OCI-LY3 (cell line): ENCODE data around the gene COL4A2.

Experiments
- H2AFZ ChIP-seq: fragments of 200-600, 300-600 bp; shearing (Covaris generic); 2 replicates; pipeline ENCODE4 v1.6.0; 2014; ENCODE audit warnings: antibody characterized with exemption, low read depth, low read length
- H3K27ac ChIP-seq: fragments of 200-600, 300-600 bp; sonication (generic); 2 replicates; pipeline ENCODE4 v1.5.1; 2014; ENCODE audit warnings: mild to moderate bottlenecking, low read length, moderate library complexity, mixed read lengths
- H3K27me3 ChIP-seq: fragments of 200-600, 300-600 bp; sonication (generic); 2 replicates; pipeline ENCODE4 v1.6.1; 2014; ENCODE audit warnings: low read depth, low read length, mixed read lengths
- H3K36me3 ChIP-seq: fragments of 200-600, 300-600 bp; sonication (generic); replicated peaks from 2 replicates; pipeline ENCODE3; 2014; ENCODE audit warnings: low read depth, low read length, mixed read lengths
- H3K4me1 ChIP-seq: fragments of 300-600, 200-600 bp; sonication (generic); 2 replicates; pipeline ENCODE4 v1.6.1; 2014; ENCODE audit warnings: low read length, mixed read lengths
- H3K4me2 ChIP-seq: fragments of 200-600, 300-600 bp; sonication (generic); 2 replicates; pipeline ENCODE4 v1.6.1; 2014; ENCODE audit warnings: low read length, mixed read lengths
- H3K4me3 ChIP-seq: fragments of 300-600, 200-600 bp; sonication (generic); 2 replicates; pipeline ENCODE4 v1.5.1; 2014; ENCODE audit warnings: antibody characterized with exemption, mild to moderate bottlenecking, low read length, moderate library complexity
- H3K79me2 ChIP-seq: fragments of 300-600, 200-600 bp; shearing (Covaris generic); 2 replicates; pipeline ENCODE4 v1.6.1; 2014; ENCODE audit warnings: mild to moderate bottlenecking, low read length, mixed read lengths
- H3K9ac ChIP-seq: fragments of 300-600, 200-600 bp; shearing (Covaris generic); 2 replicates; pipeline ENCODE4 v1.6.0; 2014; ENCODE audit warnings: mild to moderate bottlenecking, low read length, moderate library complexity
- H3K9me3 ChIP-seq: fragments of 200-600, 300-600 bp; shearing (Covaris generic); 2 replicates; pipeline ENCODE4 v1.6.1; 2014; ENCODE audit warnings: low read length, mixed read lengths; ENCODE audit not compliant: insufficient read depth
- H4K20me1 ChIP-seq: fragments of 200-600, 300-600 bp; sonication (generic); 2 replicates; pipeline ENCODE4 v1.6.1; 2016; ENCODE audit warnings: low read length, mixed read lengths; ENCODE audit not compliant: insufficient read depth
- EZH2phosphoT487 ChIP-seq: fragments of 200-600 bp; shearing (Covaris generic); IDR thresholded peaks from 2 replicates; pipeline ENCODE4 v1.6.1; 2018; ENCODE audit warnings: antibody characterized with exemption, mixed run types, low read depth
- TF ChIP-seq, protein P1 (sequence below): fragments of 200-600, 300-600 bp; sonication (generic); IDR thresholded peaks from 2 replicates; pipeline ENCODE4 v1.5.1; 2014; ENCODE audit warnings: antibody characterized with exemption, low read length, low read depth

Gene COL4A2

DNA sequence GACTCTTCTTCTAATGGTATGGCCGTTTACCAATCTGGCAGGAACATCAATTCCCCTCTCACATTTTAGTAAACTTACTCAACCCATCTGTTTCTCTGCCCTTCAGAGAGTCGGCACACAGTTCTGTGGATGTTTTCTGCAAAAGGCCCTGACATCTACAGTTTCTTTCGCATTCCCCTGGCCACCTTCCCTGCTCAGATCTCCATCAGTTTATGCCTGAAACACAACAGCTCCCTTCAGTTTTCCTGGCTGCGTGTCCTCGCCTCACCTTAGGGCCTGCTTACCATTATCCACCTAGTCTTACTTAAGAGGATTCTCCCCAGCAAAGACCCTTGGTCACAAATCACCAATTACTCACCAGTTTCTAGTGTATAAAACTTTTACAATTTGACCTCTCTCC is 25.3 kb upstream of the COL4A2 start:
- no peaks in the 10 kb centered on the region for H4K20me1 ChIP-seq
- H3K4me1 ChIP-seq = peaks cover 31% of the 10 kb centered on the region
- no peak overlapping the region for H3K4me3 ChIP-seq
- H3K27me3 ChIP-seq = no peaks in the 10 kb centered on the region
- H2AFZ ChIP-seq = no peak overlapping the region
- peak overlapping the region; percentile 82 for H3K27ac ChIP-seq
- no peaks in the 10 kb centered on the region for H3K9me3 ChIP-seq
- TF ChIP-seq, protein P1, sequence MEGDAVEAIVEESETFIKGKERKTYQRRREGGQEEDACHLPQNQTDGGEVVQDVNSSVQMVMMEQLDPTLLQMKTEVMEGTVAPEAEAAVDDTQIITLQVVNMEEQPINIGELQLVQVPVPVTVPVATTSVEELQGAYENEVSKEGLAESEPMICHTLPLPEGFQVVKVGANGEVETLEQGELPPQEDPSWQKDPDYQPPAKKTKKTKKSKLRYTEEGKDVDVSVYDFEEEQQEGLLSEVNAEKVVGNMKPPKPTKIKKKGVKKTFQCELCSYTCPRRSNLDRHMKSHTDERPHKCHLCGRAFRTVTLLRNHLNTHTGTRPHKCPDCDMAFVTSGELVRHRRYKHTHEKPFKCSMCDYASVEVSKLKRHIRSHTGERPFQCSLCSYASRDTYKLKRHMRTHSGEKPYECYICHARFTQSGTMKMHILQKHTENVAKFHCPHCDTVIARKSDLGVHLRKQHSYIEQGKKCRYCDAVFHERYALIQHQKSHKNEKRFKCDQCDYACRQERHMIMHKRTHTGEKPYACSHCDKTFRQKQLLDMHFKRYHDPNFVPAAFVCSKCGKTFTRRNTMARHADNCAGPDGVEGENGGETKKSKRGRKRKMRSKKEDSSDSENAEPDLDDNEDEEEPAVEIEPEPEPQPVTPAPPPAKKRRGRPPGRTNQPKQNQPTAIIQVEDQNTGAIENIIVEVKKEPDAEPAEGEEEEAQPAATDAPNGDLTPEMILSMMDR = no peak
- no peak for TF ChIP-seq EZH2phosphoT487
- peak overlapping the region; percentile 50 for H3K4me2 ChIP-seq
- no peaks in the 10 kb centered on the region for H3K79me2 ChIP-seq
- no peak overlapping the region for H3K9ac ChIP-seq
- no peaks in the 10 kb centered on the region for H3K36me3 ChIP-seq

DNA sequence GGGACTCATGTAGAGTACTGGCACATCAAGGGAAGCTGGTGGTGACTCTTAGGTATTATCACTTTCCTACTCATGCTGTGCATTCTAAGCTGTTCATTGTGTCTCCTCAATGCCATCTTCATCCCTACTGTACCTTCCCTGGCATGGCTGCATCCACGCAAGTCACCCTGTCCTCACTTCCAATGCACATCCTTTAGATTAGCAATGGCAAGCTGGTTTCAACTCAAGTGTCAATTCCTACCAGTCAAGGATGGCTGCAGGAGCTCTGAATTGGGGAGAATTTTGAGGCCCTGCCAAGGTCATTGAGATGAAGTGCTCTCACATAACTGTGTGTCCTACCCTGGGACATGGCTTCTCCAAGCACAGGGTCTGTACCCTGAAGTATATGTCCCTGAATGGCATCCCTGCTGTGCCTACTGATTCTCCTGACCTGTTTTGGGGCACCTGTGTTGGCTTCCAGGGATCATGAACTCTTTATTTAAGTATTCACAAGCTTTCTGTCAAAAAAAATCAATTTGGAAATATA is 24.7 kb upstream of the COL4A2 start:
- no peak for TF ChIP-seq EZH2phosphoT487
- TF ChIP-seq, protein P1 = no peak
- no peaks in the 10 kb centered on the region for H4K20me1 ChIP-seq
- no peak overlapping the region for H3K27ac ChIP-seq

DNA sequence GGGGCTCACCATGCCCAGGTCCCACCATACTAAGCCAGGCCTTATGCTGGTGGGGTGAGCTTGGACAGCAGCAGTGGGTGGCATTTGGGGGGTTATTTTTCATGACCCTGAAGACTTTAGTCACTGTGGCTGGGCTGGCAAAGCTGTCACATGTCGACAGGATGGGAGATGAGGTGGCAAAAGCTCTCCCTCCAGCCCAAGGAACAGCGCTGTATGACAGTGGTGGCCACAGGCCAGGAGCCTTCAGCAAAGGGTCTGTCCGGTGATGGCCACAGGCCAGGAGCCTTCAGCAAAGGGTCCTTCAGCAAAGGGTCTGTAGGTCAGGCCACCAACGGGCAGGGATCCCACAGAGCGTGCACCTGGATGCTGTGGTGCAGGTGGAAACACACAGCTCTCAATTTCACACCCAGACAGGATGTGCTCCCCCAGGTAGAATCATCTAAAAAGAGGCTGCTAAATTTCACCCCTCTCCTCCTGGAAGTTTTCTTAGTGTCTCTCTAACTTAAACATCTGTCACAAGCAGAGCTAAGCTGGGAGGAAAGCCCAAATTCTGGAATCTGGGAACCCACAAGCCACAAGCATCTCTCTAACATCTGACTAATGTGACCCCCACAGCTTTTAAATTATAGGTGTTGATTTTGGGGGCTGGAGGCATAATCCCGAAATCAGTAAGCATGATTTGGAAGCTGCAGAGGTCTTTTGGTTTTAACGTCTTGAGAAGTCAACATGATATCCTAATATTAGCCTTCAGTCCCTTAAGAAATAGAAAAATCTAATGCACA is 23.2 kb upstream of the COL4A2 start:
- H3K27ac ChIP-seq = no peak overlapping the region
- no peak overlapping the region for H2AFZ ChIP-seq
- no peak overlapping the region for H3K4me3 ChIP-seq
- H3K4me1 ChIP-seq = peaks cover 31% of the 10 kb centered on the region
- H3K9ac ChIP-seq = no peak overlapping the region
- TF ChIP-seq EZH2phosphoT487 = no peak
- TF ChIP-seq, protein P1 = no peak
- H3K4me2 ChIP-seq = no peak overlapping the region
- H3K9me3 ChIP-seq = no peaks in the 10 kb centered on the region
- no peaks in the 10 kb centered on the region for H3K27me3 ChIP-seq
- H4K20me1 ChIP-seq = no peaks in the 10 kb centered on the region
- no peaks in the 10 kb centered on the region for H3K79me2 ChIP-seq
- H3K36me3 ChIP-seq = no peaks in the 10 kb centered on the region

More for the DNA sequence above, 24.7 kb upstream of the COL4A2 start:
- Histone ChIP-seq H3K4me3 (no peak overlapping the region), H3K27me3 (no peaks in the 10 kb centered on the region), H3K9me3 (no peaks in the 10 kb centered on the region), H3K9ac (no peak overlapping the region), H3K36me3 (no peaks in the 10 kb centered on the region), H2AFZ (no peak overlapping the region), H3K4me1 (peaks cover 31% of the 10 kb centered on the region), H3K79me2 (no peaks in the 10 kb centered on the region), H3K4me2 (no peak overlapping the region)

DNA sequence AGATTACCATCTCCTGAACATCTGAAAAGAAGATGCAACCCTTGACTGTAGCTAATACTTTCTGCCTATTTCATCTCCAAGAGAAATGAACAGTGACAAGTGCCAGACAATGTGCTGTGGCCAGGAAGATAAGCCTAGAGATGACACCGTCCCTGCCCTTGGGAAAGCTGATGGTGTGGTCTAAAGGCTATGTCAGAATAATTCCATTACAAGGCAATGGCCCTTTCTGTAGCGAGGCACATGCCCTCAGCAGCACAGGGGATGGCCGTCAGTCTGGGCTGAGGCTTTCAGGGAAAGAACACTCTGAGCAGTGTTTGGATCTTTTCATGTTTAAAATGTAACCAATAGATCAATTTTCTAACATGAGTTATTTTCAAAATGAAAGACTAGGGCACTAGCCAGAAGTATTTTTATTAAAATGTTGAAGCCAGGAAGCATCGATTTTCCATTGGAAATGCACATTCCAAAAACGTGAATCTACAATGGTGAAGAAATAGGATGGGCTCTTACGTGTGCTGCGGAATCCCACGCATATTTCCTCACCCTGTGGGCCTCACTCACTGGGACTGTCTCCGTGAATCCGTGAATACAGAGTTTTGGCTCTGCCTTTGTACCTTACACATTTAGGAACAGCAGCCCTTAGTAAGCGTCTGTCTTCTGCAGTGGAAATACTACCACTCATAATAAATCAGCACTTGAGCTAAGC is 22.2 kb upstream of the COL4A2 start:
- no peak overlapping the region for H3K4me2 ChIP-seq

More for the DNA sequence above, 22.2 kb upstream of the COL4A2 start:
- no peak for TF ChIP-seq EZH2phosphoT487
- TF ChIP-seq, protein P1 = no peak
- Histone ChIP-seq H3K27me3 (no peaks in the 10 kb centered on the region), H4K20me1 (no peaks in the 10 kb centered on the region), H3K27ac (no peak overlapping the region), H3K79me2 (no peaks in the 10 kb centered on the region), H3K9me3 (no peaks in the 10 kb centered on the region), H3K4me3 (no peak overlapping the region), H2AFZ (no peak overlapping the region), H3K9ac (no peak overlapping the region), H3K36me3 (no peaks in the 10 kb centered on the region), H3K4me1 (peaks cover 23% of the 10 kb centered on the region)
